PFSK-1 (cell line): ENCODE measurements around the gene RPSA.

Source experiments
- FOXP2 ChIP-seq: optimal IDR thresholded peaks from 2 replicates; pipeline ENCODE3; 2011; ENCODE audit warnings: borderline replicate concordance, control low read depth, inconsistent platforms; ENCODE audit not compliant: insufficient read depth; ENCODE audit errors: extremely low read length, extremely low read depth
- POLR2AphosphoS5 ChIP-seq: IDR thresholded peaks from 2 replicates; pipeline ENCODE4 v1.6.1; 2012; ENCODE audit warnings: low read depth, mild to moderate bottlenecking, control low read depth, low read length, moderate library complexity
- REST ChIP-seq, 2 experiments: IDR thresholded peaks; 2 replicates each; pipeline versions ENCODE4 v1.6.1 to v1.8.0; 2011 to 2012; ENCODE audit warnings: low read depth in 2 of 2, low read length in 2 of 2, control low read depth in 1 of 2, inconsistent platforms in 1 of 2, mild to moderate bottlenecking in 1 of 2, moderate library complexity in 1 of 2; ENCODE audit not compliant: insufficient read depth in 1 of 2
- SIN3A ChIP-seq: IDR thresholded peaks from 2 replicates; pipeline ENCODE4 v1.6.1; 2012; ENCODE audit warnings: mild to moderate bottlenecking, low read length, moderate library complexity, borderline replicate concordance; ENCODE audit not compliant: insufficient read depth
- TAF1 ChIP-seq: IDR thresholded peaks from 2 replicates; pipeline ENCODE4 v1.6.1; 2012; ENCODE audit warnings: low read length, control low read depth, borderline replicate concordance; ENCODE audit not compliant: insufficient read depth

RPSA gene

GRCh38 chr3:39448506-39449233 is 42.1 kb downstream of the RPSA start:
- no peak for TF ChIP-seq REST (IDR thresholded peaks at IDR 0.05; ENCODE audit: insufficient read depth in 1 of 2, low read depth in 2 of 2, low read length in 2 of 2)
- no peak for TF ChIP-seq TAF1
- TF ChIP-seq POLR2AphosphoS5: no peak
- no peak for TF ChIP-seq SIN3A
- no peak for TF ChIP-seq FOXP2

GRCh38 chr3:39449796-39450195 is 43.3 kb downstream of the RPSA start:
- TF ChIP-seq REST (IDR thresholded peaks at IDR 0.05; ENCODE audit: insufficient read depth in 1 of 2, low read depth in 2 of 2, low read length in 2 of 2): no peak
- TF ChIP-seq SIN3A: no peak
- TF ChIP-seq FOXP2: no peak
- no peak for TF ChIP-seq POLR2AphosphoS5
- no peak for TF ChIP-seq TAF1

GRCh38 chr3:39453134-39453533 is 46.6 kb downstream of the RPSA start:
- TF ChIP-seq FOXP2 (no peak), POLR2AphosphoS5 (no peak), SIN3A (no peak), REST (IDR thresholded peaks at IDR 0.05; ENCODE audit: insufficient read depth in 1 of 2, low read depth in 2 of 2, low read length in 2 of 2) (no peak), TAF1 (no peak)

GRCh38 chr3:39454591-39455217 is 48.2 kb downstream of the RPSA start:
- TF ChIP-seq FOXP2 (no peak), SIN3A (no peak), REST (IDR thresholded peaks at IDR 0.05; ENCODE audit: insufficient read depth in 1 of 2, low read depth in 2 of 2, low read length in 2 of 2) (no peak), POLR2AphosphoS5 (no peak), TAF1 (no peak)
